Nephron (organoid): Measurements from ENCODE around the gene ETV3L.

ENCODE experiments used
- H3K27ac Mint-ChIP-seq, 3 experiments: 2 replicates each; pipeline ENCODE4 v1.8.0; 2020; ENCODE audit warnings: mixed read lengths in 3 of 3, mild to moderate bottlenecking in 2 of 3, moderate library complexity in 1 of 3
- H3K27me3 Mint-ChIP-seq: 2 replicates; pipeline ENCODE4 v1.8.0; 2021; ENCODE audit warnings: low read depth, mild to moderate bottlenecking, moderate library complexity, mixed read lengths
- H3K36me3 Mint-ChIP-seq: 2 replicates; pipeline ENCODE4 v1.8.0; 2020; ENCODE audit warnings: low read depth, mixed read lengths
- H3K4me1 Mint-ChIP-seq: 2 replicates; pipeline ENCODE4 v1.8.0; 2020; ENCODE audit warnings: mixed read lengths
- H3K4me3 Mint-ChIP-seq, 3 experiments: 2 replicates each; pipeline ENCODE4 v1.8.0; 2020; ENCODE audit warnings: mild to moderate bottlenecking in 3 of 3, mixed read lengths in 3 of 3, moderate library complexity in 2 of 3
- H3K9me3 Mint-ChIP-seq: 2 replicates; pipeline ENCODE4 v1.8.0; 2020; ENCODE audit warnings: mixed read lengths
- TF ChIP-seq, protein P1 (sequence below), 3 experiments: fragments of 200-600 bp; sonication (generic); IDR thresholded peaks; one replicate each; pipeline ENCODE4 v1.5.0; 2021; ENCODE audit warnings: antibody characterized with exemption in 3 of 3; ENCODE audit not compliant: unreplicated experiment in 3 of 3

The ETV3L gene

DNA sequence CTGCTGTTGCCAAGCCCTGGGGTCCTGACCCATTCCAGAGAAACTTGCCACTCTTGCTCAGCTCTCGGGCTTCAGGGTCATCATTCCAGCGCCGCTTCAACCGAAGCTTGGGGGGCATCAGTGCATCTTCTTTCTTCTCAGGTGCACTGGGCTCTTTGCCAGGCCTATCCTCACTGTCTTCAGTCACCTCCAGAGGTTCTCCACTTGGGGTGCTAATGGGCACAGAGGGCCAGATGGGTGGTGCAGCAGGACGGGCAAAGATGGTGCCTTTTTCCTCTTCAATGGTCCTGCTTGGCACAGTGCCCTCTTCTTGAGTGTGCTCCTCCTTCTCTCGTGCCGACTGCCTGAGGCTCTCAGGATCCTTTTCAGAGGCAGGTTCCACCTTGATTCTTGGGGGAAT is 25.2 kb upstream of the ETV3L start:
- Mint-ChIP-seq H3K27ac (no peak overlapping the region), H3K36me3 (peaks cover 58% of the 10 kb centered on the region), H3K9me3 (no peaks in the 10 kb centered on the region), H3K4me1 (peaks cover 4% of the 10 kb centered on the region), H3K27me3 (no peaks in the 10 kb centered on the region), H3K4me3 (no peak overlapping the region)
- TF ChIP-seq, protein P1, sequence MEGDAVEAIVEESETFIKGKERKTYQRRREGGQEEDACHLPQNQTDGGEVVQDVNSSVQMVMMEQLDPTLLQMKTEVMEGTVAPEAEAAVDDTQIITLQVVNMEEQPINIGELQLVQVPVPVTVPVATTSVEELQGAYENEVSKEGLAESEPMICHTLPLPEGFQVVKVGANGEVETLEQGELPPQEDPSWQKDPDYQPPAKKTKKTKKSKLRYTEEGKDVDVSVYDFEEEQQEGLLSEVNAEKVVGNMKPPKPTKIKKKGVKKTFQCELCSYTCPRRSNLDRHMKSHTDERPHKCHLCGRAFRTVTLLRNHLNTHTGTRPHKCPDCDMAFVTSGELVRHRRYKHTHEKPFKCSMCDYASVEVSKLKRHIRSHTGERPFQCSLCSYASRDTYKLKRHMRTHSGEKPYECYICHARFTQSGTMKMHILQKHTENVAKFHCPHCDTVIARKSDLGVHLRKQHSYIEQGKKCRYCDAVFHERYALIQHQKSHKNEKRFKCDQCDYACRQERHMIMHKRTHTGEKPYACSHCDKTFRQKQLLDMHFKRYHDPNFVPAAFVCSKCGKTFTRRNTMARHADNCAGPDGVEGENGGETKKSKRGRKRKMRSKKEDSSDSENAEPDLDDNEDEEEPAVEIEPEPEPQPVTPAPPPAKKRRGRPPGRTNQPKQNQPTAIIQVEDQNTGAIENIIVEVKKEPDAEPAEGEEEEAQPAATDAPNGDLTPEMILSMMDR (IDR thresholded peaks at IDR 0.05; ENCODE audit: unreplicated experiment in 3 of 3), result no peak

DNA sequence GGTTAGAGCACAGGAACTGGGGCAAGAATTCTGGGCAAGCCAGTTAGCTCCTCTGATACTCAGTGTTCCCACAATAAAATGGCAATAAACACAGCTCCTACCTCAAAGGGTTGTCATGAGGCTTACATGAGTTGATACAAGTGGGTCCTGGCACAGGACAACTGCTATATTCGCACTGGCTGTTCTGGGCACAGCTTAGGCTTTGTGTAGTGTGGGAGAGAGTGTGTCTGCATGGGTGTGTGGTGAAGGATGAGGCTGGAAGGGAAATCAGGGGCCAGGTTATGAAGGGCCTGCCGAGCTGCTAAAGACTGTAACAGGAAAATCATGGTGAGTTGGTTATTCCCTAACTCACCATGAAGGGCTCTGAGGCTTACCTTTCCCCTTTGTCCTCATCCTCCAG is 19.8 kb upstream of the ETV3L start:
- Mint-ChIP-seq H3K36me3 (peaks cover 21% of the 10 kb centered on the region), H3K4me3 (no peak overlapping the region), H3K27me3 (peaks cover 5% of the 10 kb centered on the region), H3K27ac (no peak overlapping the region), H3K4me1 (peaks cover 13% of the 10 kb centered on the region), H3K9me3 (no peaks in the 10 kb centered on the region)
- TF ChIP-seq, protein P1 (IDR thresholded peaks at IDR 0.05; ENCODE audit: unreplicated experiment in 3 of 3), result no peak

DNA sequence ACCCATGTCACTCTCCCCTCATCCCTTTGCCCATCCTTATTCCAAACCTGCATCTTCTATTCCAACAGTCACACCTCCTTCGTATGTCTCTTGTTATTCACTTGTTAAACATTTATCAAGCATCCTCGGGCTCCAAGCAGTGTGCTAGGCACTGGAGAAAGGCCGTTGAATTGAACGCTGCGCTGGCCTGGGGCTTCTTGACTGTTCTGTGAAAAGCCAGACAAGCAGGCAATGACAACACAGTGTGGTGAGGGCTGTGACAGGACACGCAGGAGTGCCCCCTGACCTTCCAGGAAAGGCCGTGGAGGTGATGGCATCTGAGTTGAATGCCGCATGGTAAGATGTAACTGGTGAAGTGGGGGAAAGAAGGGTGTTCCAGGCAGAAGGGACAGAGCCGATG is 19.4 kb upstream of the ETV3L start:
- Mint-ChIP-seq H3K36me3 (peaks cover 16% of the 10 kb centered on the region), H3K27ac (no peak overlapping the region), H3K4me1 (peaks cover 13% of the 10 kb centered on the region), H3K4me3 (no peak overlapping the region), H3K9me3 (no peaks in the 10 kb centered on the region), H3K27me3 (peaks cover 6% of the 10 kb centered on the region)
- TF ChIP-seq, protein P1 (IDR thresholded peaks at IDR 0.05; ENCODE audit: unreplicated experiment in 3 of 3), result no peak

DNA sequence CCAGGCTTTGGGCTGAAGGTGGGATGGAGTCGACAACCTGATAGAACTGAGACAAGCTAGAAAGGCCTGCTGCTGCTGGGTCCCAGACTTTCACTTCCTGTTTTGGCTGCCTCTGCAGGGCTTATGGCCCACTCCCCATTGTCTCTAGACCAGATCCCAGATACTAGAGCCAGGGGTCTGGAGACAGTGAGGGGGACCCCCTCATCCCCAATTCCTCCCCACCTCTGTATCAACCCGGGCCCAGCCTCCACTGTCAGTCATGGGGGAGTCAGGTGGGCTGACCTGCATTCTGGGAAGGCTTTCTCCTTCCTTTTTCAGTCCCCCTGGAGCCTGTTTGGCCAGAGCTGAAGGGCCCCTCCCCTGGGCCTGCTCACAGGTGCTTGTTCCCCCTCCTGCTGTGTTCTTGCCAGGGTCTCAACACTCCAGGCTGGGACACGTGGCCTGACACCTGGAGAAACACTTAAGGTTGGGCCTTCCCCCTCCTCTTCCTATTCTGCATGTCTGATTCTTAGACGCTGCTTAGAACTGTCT is 18.0 kb upstream of the ETV3L start:
- no peak overlapping the region for H3K4me3 Mint-ChIP-seq
- no peaks in the 10 kb centered on the region for H3K9me3 Mint-ChIP-seq
- peaks cover 9% of the 10 kb centered on the region for H3K4me1 Mint-ChIP-seq
- H3K36me3 Mint-ChIP-seq, result peaks cover 2% of the 10 kb centered on the region
- peaks cover 18% of the 10 kb centered on the region for H3K27me3 Mint-ChIP-seq
- TF ChIP-seq, protein P1 (IDR thresholded peaks at IDR 0.05; ENCODE audit: unreplicated experiment in 3 of 3), result no peak
- no peak overlapping the region for H3K27ac Mint-ChIP-seq

DNA sequence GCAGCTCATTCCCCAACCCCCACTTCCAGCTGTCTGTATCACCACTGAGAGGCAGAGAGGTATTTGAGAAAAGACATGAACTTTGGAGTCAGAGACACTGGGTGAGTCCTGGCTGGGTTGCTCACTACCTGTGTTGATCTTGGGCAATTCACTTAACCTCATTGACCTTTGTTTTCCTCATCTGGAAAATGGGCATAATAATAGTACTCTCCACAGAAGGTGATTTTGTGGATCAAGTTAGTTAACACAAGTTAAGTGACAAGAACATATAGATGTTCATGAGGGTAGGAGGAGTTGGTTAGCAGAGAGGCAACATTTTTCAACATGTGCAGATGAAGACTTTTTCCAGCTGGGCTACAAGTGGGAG is 17.1 kb upstream of the ETV3L start:
- Mint-ChIP-seq H3K36me3 (no peaks in the 10 kb centered on the region), H3K4me1 (peaks cover 14% of the 10 kb centered on the region), H3K27ac (no peak overlapping the region), H3K4me3 (no peak overlapping the region), H3K27me3 (peaks cover 25% of the 10 kb centered on the region), H3K9me3 (no peaks in the 10 kb centered on the region)
- TF ChIP-seq, protein P1 (IDR thresholded peaks at IDR 0.05; ENCODE audit: unreplicated experiment in 3 of 3), result no peak
